ENCODE measurements around the gene EHHADH.
A peak's percentile ranks its signal among the peaks of the same experiment; 100 is the strongest.
"Not testable (repeated sequence)": the region's sequence is repeated elsewhere in the genome, so short reads cannot be mapped to it uniquely, and the experiment has no call there.

EHHADH gene
- 1.0 to 2.9 (median 1.5) reads per million in 3 experiments for total RNA-seq

DNA sequence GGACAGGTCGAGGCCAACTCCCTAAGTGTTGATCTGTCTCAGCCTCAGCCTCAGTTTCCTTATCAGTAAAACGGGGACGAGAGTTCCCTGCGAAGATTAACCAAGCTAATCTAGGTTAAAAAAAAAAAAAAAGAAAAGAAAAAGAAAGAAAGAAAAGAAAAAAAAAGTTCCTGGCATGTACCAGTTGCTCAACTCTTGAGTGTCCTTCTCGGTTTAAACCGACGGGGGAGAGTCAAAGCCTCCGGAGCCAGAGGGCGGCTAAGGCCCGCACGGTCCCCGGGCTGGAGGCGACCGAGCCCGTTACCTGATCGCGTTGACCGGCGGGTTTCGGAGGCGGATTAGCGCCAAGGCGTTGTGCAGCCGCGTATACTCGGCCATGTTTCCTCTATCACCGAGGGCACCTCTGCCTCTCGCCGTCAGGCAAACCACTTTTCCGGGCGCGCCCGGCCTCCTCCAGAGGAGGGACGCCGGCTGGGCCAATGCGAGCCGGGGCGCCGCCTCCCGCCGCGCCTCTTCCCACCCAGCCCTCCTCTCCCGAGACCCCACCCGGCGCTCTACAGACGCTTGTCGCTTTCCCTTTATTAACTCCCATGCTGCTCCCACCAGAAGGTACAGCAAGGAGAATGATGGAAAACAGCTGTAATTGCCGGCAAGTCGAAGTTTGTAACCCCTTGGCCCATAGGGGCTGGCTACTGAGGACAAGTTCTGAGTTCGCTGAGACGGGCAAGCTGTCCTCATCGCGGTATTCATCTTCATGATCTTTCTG, at the start of gene EHHADH:
Gene EHHADH (minus strand): TSS at position 405 of the 766 bp plus-strand sequence. CDS start 27 bp downstream, at position 378.
- peak; percentile 22 for DNase-seq

DNA sequence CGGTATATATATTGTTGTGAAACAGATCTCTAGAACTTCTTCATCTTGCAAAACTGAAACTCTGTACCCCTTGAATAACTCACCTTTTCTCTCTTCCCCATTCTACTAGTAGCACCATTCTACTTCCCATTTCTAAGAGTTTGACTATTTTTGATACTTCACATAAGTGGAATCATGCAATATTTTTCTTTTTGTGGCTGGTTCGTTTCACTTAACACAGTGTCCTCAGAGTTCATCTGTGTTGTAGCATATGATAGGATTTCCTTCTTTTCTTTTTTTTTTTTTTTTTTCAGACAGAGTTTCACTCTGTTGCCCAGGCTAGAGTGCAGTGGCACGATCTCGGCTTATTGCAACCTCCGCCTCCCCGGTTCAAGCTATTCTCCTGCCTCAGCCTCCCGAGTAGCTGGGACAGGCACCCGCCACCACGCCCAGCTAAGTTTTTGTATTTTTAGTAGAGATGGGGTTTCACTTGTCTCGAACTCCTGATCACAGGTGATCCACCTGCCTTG, 46.1 kb upstream of the EHHADH start:
- not testable (repeated sequence) for DNase-seq

DNA sequence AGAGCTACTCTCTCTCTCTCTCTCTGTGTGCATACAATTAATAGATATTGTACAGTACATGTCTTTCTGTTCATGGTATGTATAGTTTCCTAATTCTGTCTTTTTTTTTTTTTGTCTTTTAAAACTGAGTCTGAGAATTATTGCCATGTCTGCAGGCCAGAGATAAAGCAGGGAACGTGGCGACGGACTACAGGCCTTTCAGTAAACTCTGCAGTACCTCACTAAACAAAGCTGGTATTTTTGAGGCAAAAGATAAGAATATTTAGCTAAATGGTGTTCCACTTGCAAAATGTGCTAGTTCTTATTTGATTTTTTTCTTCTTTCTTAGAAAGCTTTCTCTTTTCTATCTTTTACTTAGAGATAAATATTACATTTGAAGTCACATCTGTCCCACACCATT, 44.0 kb upstream of the EHHADH start:
- DNase-seq: no peak

DNA sequence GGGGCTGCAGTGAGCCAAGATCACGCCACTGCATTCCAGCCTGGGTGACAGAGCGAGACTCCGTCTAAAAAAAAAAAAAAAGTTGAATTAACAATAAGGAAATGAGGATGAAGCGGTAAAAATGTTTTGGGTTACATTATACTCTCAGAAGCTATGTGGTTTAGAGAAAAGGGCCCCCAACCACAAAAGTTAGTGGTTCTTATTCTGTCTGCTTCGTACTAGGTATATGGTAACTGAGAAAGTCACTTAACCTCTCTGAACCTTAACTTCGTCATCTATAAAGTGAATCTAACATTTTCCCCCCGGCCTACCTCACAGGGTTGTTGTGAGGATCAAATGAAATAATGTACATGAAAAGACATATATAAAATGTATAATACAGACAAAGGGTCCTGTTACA, 38.4 kb upstream of the EHHADH start:
- no peak for DNase-seq

DNA sequence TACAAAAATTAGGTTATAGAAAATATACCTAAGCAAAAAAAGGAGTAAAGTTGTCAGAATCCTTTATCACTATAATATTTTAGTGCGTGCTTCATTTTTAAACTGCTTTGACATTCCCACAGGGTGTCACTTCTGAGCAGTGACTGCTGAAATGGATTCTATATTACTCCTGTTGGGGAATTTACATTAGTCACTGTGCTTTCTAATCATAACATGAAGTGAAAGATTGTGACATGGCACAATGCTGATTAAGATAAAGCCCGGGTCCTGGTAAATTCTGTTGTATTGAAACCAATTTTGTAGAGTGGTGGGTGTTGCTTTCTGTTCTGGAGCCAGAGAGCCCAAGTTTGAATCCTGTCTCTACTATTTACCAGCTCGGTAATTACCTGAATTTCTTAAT, 36.4 kb upstream of the EHHADH start:
- DNase-seq: no peak

DNA sequence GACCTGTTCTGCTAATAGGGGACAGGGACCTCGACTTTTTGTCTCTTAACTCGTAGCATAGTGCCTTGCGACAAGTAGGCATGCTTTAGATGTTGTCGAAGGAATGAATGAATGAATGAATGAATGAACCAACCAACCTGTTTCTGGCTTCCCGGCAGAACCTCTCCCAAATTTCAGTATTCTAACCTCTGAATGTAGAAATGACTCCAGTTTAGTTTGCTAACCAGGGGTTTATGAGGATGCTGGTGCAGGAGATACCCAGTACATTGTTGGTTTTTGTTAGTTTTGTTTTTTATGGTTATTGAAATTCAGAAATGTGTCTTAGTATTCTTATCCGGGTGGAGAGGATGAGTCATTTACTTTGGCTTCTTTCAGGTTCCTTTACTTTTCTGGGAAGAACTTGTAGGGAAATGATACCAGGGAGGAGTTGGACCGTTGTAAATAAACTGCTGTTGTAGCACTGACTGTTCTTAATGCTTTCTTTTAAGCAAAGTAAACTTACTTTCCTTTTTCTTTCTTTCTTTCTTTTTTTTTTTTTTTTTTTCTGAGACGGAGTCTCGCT, 29.6 kb upstream of the EHHADH start:
- no peak for DNase-seq

DNA sequence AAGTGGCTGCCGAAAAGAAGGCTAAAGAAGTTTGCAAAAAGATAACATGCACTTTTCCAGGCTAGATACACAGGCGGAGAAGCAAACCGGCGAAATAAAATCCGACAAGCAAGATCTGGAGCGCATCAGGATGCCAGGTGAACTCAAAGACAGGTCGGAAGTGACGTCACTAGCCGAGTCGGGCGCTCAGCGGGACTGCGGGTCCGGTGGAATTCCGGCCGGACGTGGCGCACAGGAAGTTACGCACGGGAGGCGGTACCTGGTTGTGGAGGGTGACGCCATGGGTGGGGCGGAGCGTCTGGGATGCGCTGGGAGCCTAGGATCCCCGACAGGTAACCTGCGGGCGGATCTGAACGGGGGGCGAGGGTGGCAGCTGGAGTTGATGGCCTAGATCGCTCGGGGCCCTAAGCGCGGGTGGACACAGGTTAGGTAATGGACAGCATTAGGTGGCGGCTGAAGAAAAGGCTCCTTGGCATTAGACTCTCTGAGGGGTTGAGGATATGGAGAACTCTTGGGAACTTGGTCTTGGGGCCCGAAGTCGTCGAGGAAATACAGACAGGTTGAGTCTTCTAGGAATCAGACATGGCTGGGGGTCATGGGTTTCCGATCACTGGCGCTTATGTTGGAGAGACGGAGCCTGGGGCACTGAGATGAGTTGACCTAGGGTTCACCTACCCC, 29.0 kb upstream of the EHHADH start:
- DNase-seq: peak; percentile 91

DNA sequence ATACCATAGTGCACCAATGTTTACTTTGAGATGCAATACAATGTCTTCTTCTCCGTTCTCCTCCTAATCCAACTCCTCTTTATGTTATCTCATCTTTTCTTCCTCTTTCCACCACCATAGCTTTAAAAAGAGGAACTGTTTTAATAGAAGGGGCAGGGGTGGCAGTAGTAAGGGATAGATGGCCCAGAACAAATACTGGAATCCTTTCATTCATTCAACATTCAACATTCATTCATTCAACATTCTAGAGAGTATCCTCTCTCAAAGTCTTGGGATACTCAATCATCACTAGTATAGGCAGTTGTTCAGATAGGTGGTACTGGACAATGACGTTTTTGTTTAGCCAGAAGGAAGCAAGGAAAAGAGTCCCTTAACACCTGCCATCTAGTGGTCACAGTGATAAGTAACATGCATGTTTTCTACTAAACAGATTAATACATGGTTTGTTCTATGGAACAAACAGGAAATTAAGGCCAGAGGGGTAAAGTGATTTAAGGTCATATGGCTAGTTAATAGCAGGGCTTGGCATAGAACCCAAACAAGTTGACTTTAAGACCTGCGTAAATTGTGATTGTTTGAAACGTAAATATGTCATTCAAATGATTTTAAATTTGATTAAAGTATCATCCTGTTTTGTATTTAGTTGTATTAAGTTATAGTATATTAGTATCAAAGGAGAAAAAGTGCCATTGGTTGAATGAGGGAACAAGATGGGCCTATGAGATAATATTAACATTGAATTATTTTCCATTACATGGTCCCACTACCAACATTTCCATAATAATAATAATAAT, 26.9 kb upstream of the EHHADH start:
- DNase-seq: no peak

DNA sequence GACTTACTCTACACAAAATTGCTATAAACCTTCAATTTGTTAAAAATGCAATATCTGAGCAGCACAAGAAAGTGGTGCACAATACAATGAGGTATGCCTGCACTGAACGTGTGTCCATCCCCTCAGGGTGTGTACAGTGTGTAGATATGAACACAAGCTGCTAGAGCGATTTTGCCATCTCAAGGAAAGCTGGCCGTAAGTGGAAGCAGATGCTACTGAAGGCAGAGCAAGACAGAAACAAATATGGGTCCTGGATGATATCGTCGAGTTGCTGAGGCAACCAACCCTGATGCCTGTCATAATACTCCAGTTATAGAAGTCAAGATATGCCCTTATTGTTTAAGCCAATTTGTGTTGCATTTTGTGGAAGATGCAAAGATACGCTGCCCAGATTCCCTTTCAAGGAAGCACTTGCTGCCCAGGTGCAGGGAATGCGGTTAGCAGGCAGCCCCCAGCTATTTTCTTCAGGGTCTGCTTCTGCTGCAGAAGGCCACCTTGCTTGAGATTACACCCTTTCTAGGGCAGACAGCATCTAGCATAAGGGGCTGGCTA, 25.8 kb upstream of the EHHADH start:
- no peak for DNase-seq

DNA sequence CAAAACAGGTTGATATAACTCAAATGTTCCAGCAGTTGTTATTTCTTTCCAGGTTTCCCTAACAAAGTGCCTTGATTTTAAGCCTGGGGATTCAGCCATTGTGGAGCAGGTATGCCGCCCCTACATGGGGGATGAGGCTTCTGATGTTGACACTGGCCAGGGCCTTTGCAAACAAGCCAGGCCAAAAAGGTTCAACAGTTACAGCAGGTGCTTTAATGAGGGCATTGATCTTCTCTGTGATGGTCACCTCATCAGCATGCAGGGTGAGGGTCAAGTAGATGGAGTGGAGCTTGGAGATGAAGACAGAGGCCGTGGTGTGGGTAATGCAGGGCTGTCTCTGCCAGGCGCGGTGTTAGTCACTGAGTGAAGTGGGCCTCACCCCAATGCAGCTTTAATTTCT, 22.6 kb upstream of the EHHADH start:
- DNase-seq: no peak

DNA sequence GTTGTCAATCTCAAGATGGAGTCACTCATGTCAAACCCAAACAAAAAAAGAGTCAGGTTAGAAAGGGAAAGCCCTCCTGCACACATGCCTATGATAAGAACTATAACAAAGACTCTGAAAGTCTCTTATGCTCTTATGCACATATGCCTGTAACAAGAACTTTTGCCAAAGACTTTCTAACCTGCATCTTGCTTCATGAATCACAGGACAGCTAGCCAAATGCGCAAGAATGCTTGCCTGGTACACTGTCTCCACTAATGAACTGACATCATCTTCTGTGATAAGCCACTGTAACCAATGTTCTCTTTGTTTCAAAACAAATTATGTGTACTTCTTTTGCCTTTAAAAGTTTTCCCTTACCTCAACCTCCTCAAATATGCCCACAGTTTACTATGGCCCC, 18.2 kb upstream of the EHHADH start:
- DNase-seq: no peak

DNA sequence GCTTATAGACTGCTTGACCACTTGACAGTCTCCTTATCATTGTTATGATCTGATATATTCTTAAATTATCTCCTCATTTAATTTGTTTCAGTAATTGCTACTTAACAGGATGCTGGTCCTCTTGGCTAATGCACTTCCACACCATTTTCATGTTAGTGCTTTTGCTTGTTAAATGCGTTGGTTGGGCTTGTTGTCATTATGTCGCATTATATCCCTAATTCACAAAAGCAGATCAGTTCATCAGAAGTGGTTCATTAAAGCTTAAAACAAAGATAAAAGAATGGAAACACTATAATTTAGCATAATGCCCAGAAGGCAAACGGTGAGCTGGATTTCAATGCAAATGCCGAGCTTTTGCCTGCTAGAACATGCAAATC, 17.1 kb upstream of the EHHADH start:
- no peak for DNase-seq

DNA sequence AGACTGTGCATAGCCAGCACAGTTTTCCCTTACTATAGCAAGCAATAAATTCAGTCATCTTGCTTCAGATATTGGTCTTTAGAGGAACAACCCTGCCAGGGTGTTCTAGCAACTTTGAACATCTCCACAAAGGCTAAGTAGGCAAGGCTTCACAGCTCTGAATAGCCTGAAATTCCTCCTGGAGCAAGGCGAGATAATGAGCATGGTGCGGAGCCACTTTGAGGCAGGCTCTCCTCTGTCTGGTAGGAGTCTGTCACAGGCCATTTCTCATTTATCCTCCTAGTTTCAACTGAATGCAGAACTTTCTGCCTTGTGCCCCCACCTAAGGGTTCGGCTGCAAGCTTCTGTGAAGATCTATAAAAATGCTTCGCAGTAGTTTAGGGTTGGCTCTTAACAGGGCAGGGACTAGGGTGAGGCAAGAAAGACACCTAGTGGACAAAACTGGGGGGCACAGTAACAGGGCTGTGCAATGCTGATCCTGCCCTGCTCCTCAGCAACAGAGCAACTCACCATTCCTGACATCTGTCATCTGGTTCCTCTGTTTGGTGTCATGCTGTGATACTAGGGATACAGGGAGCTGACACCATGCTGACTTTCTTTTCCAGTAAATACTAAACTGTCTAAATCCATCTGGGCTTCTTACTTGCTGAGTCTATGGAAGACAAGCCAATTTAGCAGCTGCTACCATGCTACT, 16.6 kb upstream of the EHHADH start:
- no peak for DNase-seq

DNA sequence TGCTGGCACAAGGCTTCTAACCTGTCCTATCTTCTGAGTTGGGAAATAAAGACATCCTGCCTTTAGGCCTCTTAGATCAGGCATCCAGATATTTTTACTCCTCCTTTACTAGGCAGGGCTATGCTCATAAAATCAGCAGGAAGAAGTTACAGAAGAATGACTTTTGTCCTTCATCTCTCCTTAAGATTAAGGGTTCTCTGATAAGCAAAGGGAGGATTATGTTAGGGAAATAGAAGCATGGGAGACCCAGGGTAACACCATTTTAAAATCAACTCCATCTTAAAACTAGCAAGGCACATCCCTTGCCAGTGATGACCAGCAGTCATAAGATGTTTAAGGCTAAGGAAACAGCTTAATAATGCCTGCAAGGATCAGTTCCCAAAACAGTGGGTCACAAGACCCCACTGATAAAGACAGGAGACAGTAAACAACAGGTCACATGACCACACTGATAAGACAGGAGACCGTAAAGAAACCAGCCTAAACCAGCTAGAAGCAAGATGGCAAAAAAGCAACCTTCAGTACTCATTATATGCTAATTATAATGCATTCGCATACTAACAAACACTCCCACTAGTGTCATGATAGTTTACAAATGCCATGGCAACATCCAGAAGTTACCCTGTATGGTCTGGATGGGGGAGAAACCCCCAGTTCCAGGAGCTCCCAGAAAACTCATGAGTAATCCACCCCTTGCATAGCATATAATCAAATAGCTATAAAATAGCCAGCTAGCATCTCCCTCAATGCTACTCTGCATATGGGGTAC, 14.5 kb upstream of the EHHADH start:
- no peak for DNase-seq

DNA sequence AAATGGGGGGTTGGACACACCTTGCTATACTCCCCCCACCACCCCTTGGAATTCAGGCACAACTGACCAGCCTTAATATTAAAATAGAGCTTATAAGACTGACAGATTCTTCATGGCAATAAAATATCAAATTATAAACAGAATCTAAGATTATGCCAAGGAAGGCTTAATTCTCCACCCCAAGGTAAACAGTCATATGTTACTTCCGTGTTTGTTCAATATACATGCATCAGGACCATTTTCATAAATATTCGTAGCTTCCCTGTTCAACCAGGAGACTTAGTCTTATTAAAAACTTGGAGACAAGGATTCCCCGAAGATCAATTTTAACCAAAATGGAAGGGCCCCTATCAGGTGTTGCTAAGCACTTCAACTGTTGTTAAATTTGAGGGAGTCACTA, 13.3 kb upstream of the EHHADH start:
- DNase-seq: no peak

DNA sequence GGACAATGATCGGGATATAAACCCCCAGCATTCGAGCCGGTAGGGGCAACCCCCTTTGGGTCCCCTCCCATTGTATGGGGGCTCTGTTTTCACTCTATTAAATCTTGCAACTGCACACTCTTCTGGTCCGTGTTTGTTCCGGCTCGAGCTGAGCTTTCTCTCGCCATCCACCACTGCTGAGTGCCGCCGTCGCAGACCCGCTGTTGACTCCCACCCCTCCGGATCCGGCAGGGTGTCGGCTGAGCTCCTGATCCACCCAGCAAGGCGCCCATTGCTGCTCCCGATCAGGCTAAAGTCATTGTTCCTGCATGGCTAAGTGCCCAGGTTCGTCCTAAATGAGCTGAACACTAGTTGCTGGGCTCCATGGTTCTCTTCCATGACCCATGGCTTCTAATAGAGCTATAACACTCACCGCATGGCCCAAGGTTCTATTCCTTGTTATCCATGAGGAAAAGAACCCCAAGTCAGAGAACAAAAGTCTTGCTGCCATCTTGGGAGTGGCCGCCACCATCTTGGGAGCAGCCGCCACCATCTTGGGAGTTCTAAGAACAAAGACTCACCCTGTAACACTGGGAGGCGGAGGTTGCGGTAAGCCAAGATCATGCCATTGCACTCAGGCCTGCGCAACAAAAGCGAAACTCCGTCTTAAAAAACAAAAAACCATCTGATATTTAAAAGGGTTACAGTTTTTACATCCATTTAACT, 11.2 kb upstream of the EHHADH start:
- DNase-seq: no peak

DNA sequence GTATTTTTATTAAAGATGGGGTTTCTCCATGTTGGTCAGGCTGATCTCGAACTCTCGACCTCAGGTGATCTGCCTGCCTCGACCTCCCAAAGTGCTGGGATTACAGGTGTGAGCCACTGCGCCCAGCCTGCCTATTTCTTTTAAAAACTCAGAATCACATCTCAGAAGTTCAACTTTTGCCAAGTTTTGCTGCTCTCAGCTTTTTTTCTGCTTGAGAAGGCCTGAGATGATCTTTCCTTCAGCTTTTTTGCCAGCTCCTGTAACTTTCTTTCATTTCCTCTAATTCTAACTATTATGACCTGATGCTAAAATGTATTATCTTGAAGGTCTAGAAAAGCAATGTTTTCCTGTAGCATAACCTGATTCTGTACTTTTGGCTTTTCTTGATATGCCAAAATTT, 9.6 kb upstream of the EHHADH start:
- no peak for DNase-seq

DNA sequence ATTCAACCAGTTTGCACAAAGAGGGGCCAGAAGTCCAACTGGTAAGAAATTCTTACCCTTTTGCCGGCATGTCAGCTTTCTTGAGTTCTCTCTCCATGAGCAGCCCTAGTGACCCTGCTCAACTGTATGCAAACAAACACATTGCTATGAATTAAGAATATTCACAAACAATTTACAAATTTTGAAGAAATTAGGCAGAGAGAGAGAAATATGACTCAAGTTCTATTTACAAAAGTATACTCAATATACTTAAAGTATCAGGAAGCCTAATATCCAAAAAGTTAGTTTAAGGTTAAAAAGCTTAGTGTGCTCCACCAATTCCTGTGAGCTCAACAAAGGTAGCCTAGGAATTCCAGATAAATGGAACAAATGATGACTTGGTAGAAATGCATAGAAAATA, 3.5 kb upstream of the EHHADH start:
- no peak for DNase-seq

DNA sequence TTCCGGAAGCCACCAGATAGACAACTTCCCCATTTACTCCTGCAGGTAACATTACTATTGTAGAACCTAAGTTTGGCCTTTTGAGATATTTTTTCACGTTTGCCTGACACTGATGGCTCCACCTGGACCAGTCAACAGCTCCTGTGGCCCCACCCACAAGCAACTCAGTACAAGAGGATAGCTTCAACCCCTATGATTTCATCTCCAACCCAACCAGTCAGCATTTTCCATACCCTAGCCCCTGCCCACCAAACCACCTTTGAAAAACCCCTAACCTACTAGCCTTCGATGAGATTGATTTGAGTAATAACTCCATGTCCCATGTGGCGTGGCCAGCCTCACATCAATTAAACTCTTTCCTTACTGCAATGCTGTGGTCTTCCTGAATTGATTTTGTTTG, 950 bp upstream of the EHHADH start:
- DNase-seq: no peak

DNA sequence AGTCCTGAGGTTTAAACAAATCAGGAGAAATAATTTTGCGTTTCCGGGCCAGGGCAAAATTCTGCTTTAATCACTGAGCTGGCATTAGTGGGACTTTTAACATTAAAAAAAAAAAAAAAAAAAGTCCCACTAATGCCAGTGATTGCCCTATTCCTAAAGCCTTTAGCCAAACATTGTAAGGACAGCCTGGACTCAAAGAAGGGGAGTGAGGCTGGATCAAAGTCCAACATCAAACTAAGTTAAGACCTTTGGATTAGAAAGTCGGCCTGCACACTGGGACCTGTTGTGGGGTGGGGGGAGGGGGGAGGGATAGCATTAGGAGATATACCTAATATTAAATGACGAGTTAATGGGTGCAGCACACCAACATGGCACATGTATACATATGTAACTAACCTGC, 716 bp downstream of the EHHADH start:
- DNase-seq: not testable (repeated sequence)

DNA sequence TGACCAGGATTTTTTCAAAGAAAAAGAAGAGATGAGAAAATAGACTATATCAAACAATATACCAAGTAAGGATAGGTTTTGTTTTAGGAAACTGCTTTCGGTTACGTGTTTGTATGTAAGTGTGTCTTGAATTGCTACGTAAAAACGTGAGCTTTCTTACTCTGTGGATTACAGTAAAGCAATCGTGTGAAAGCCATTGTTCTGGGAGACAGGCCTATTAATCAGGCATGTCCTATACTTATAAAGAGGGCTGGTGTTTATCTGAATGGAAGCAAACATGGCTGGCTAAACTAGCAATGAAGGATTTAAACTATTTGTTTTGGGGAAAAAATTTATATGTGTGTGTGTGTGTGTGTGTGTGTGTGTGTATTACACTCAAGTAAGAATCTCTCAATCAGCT, 2.6 kb downstream of the EHHADH start:
- DNase-seq: no peak
